ENCODE measurements around the gene CUEDC1. TPM values are rescaled to one million over a fixed set of nuclear protein-coding genes. Genes with fewer than 3 reads are reported as not detected.

The CUEDC1 gene, protein sequence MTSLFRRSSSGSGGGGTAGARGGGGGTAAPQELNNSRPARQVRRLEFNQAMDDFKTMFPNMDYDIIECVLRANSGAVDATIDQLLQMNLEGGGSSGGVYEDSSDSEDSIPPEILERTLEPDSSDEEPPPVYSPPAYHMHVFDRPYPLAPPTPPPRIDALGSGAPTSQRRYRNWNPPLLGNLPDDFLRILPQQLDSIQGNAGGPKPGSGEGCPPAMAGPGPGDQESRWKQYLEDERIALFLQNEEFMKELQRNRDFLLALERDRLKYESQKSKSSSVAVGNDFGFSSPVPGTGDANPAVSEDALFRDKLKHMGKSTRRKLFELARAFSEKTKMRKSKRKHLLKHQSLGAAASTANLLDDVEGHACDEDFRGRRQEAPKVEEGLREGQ
- 14.1 TPM for total RNA-seq

GRCh38 chr17:57955183-57955931 lies at the start of gene CUEDC1:
Gene CUEDC1 (minus strand): TSS chr17:57955412. CDS start chr17:57885564, 69,848 bp downstream.

GRCh38 chr17:57987581-57988300 lies 32.5 kb upstream of the CUEDC1 start, which contains the start of gene VEZF1:
Gene VEZF1 (minus strand): TSS chr17:57988254. CDS start chr17:57988111, 143 bp downstream.

GRCh38 chr17:57849874-57850754 lies 105.1 kb downstream of the CUEDC1 start, which contains the start of gene MRPS23:
Gene MRPS23 (minus strand): TSS chr17:57850044. CDS start chr17:57850010, 34 bp downstream.

Small RNAs within 50 kb of the gene (small RNA-seq; reads per million reads assigned to genes)
- not detected for gene AC015813.4 (ENCODE audit: low replicate concordance)

Other genes starting within 250 kb of the CUEDC1 start
- gene CCDC182, start 210.1 kb downstream of the CUEDC1 start, total RNA-seq: not detected
- gene MRPS23, start 105.4 kb downstream of the CUEDC1 start, total RNA-seq: 23.5 TPM
- 93.3 TPM for gene VEZF1, start 32.8 kb upstream of the CUEDC1 start, total RNA-seq
- gene SRSF1, start 51.8 kb upstream of the CUEDC1 start, total RNA-seq: 350 TPM
- gene DYNLL2, start 128.0 kb upstream of the CUEDC1 start, total RNA-seq: 42.9 TPM
- gene OR4D1, start 193.0 kb upstream of the CUEDC1 start, total RNA-seq: not detected
- not detected for gene OR4D2, start 211.6 kb upstream of the CUEDC1 start, total RNA-seq
- gene EPX, start 237.3 kb upstream of the CUEDC1 start, total RNA-seq: not detected

Data from parietal lobe (tissue), 2 donors.